SK-N-SH treated with all-trans-retinoic acid at 6 μM for 48 hours (cell line): ENCODE data around the gene SEC22C.
"Not testable (repeated sequence)": the region's sequence is repeated elsewhere in the genome, so short reads cannot be mapped to it uniquely, and the experiment has no call there.

Source experiments
- ATAC-seq: fragments of 200-7000 bp; cut with Tn5 transposase; 3 replicates; pipeline ENCODE4 v1.9.1; 2020; ENCODE audit warnings: mild to moderate bottlenecking, moderate library complexity
- ARNTL ChIP-seq: fragments of 450-650 bp; formaldehyde crosslinking; IDR thresholded peaks from 2 replicates; pipeline ENCODE4 v1.5.0; 2020; ENCODE audit warnings: low read depth, mild to moderate bottlenecking, moderate library complexity, borderline replicate concordance
- BACH2 ChIP-seq: fragments of 250-450 bp; sonication (Bioruptor Pico); IDR thresholded peaks from 2 replicates; pipeline ENCODE4 v1.9.0; 2021; ENCODE audit warnings: mild to moderate bottlenecking, borderline replicate concordance
- CSDC2 ChIP-seq: fragments of 250-450 bp; sonication (Bioruptor Pico); IDR thresholded peaks from 2 replicates; pipeline ENCODE4 v1.5.0; 2020; ENCODE audit warnings: mild to moderate bottlenecking, moderate library complexity
- ESRRG ChIP-seq: fragments of 250-450 bp; sonication (Bioruptor Pico); IDR thresholded peaks from 2 replicates; pipeline ENCODE4 v1.6.1; 2021; ENCODE audit warnings: mild to moderate bottlenecking
- GLIS3 ChIP-seq: fragments of 250-450 bp; sonication (Bioruptor Pico); IDR thresholded peaks from 2 replicates; pipeline ENCODE4 v1.5.0; 2020; ENCODE audit warnings: mild to moderate bottlenecking, moderate library complexity
- ISL1 ChIP-seq: fragments of 250-450 bp; sonication (Bioruptor Pico); IDR thresholded peaks from 2 replicates; pipeline ENCODE4 v2.1.2; 2022; ENCODE audit warnings: mild to moderate bottlenecking, moderate library complexity
- PPARA ChIP-seq: fragments of 250-450 bp; sonication (Bioruptor Pico); IDR thresholded peaks from 2 replicates; pipeline ENCODE4 v1.5.0; 2020; ENCODE audit warnings: mild to moderate bottlenecking, borderline replicate concordance
- RARB ChIP-seq: fragments of 250-450 bp; sonication (Bioruptor Pico); IDR thresholded peaks from 2 replicates; pipeline ENCODE4 v1.8.0; 2021; ENCODE audit warnings: mild to moderate bottlenecking, moderate library complexity
- TCF4 ChIP-seq: fragments of 250-450 bp; sonication (Bioruptor Pico); IDR thresholded peaks from 2 replicates; pipeline ENCODE4 v1.8.0; 2021; ENCODE audit warnings: mild to moderate bottlenecking, moderate library complexity, borderline replicate concordance
- ZC3H10 ChIP-seq: fragments of 250-450 bp; sonication (Bioruptor Pico); IDR thresholded peaks from 2 replicates; pipeline ENCODE4 v1.5.1; 2021; ENCODE audit warnings: mild to moderate bottlenecking, moderate library complexity
- ZFP3 ChIP-seq: fragments of 250-450 bp; sonication (Bioruptor Pico); IDR thresholded peaks from 2 replicates; pipeline ENCODE4 v1.5.0; 2020; ENCODE audit warnings: mild to moderate bottlenecking, moderate library complexity
- ZFP30 ChIP-seq: fragments of 450-650 bp; formaldehyde crosslinking; IDR thresholded peaks from 2 replicates; pipeline ENCODE4 v1.5.0; 2022; ENCODE audit warnings: mild to moderate bottlenecking, moderate library complexity
- ZNF565 ChIP-seq: fragments of 450-650 bp; formaldehyde crosslinking; conservative IDR thresholded peaks from 2 replicates; pipeline ENCODE4 v1.5.0; 2020; ENCODE audit warnings: low read depth, mild to moderate bottlenecking, moderate library complexity
- ZNF70 ChIP-seq: fragments of 450-650 bp; formaldehyde crosslinking; IDR thresholded peaks from 2 replicates; pipeline ENCODE4 v1.5.0; 2020; ENCODE audit warnings: mild to moderate bottlenecking, moderate library complexity
- ZNF8 ChIP-seq: fragments of 450-650 bp; formaldehyde crosslinking; IDR thresholded peaks from 2 replicates; pipeline ENCODE4 v1.5.0; 2020; ENCODE audit warnings: mild to moderate bottlenecking, moderate library complexity
- TF ChIP-seq, protein P1 (sequence below): fragments of 250-450 bp; sonication (Bioruptor Pico); IDR thresholded peaks from 2 replicates; pipeline ENCODE4 v1.8.0; 2021; ENCODE audit warnings: low read depth, mild to moderate bottlenecking, moderate library complexity, borderline replicate concordance
- TF ChIP-seq, protein P2 (sequence below): fragments of 250-450 bp; sonication (Bioruptor Pico); IDR thresholded peaks from 2 replicates; pipeline ENCODE4 v1.8.0; 2020; ENCODE audit warnings: mild to moderate bottlenecking, moderate library complexity, borderline replicate concordance
- TF ChIP-seq, protein P3 (sequence below): fragments of 250-450 bp; sonication (Bioruptor Pico); IDR thresholded peaks from 2 replicates; pipeline ENCODE4 v1.5.1; 2020; ENCODE audit warnings: low read depth, mild to moderate bottlenecking, moderate library complexity
- TF ChIP-seq, protein P4 (sequence below): fragments of 250-450 bp; sonication (Bioruptor Pico); IDR thresholded peaks from 2 replicates; pipeline ENCODE4 v1.5.1; 2021; ENCODE audit warnings: mild to moderate bottlenecking, moderate library complexity

Gene SEC22C

DNA sequence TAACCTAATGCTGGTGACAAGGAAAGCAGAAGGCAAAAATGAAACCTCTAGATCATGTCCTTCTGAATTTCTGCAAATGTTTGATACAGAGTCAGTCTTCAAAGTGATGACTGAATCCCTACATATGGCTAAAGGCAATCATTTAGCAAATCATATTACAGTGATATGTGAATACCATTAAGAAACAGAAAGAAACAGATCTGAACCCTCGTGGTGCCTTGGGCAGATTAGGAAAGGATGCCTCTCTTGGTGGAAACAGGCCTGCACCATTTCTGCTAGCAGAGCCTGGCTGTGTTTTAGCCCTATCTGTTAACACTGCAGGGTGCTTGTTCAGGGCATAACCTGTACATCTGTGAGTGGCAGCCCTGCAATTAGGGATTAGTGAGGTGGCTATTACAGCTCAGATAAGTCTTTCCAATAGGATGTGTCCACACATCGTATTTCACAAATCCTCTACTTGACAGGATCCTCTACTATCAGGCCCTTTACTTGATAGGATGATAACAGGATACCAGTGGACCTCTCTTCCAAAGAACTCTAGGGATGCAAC, 12.1 kb downstream of the SEC22C start:
- TF ChIP-seq GLIS3 (CRISPR knock-in tag) (no peak), BACH2 (CRISPR knock-in tag) (no peak)
- no peak for ATAC-seq

DNA sequence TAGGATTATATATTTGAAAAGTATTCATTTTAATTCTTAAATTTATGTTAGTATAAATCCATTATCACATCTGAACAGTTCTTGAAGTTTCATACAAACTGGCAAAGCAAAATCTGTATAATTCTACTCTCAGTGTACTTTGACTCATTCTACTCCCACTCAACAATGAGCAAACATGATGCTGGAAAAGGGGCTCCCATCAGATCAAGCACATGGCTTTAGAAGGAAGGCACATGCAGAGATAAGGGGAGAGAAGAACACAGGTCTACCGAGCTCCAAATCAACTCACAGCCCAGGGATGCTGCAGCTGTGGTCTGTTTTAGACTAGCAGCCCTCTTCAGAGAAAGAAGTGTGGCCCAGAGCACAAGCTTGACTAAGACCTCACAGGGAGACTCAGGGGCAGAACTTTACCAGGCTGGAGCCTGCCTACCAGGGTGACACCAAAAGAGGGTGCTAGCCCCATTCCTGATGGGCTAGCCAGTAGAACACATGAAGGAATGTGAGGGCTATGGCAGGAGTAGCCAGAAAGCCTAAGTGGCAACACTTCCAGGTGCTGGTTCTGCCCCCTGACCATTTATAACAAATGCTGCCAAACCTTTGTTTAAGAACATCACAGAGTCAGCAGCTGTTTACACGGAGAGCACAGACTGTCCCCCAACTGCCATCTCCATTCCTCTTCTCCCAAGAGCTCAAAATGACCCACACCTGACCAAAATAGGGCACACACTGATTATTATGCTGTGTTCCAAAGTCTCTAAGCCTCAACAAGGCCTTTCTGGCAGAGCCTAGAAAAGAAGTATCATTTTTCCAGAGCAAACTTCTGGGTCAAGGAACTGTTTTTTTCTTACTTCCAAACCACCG, 19.5 kb downstream of the SEC22C start:
- TF ChIP-seq, protein P1, sequence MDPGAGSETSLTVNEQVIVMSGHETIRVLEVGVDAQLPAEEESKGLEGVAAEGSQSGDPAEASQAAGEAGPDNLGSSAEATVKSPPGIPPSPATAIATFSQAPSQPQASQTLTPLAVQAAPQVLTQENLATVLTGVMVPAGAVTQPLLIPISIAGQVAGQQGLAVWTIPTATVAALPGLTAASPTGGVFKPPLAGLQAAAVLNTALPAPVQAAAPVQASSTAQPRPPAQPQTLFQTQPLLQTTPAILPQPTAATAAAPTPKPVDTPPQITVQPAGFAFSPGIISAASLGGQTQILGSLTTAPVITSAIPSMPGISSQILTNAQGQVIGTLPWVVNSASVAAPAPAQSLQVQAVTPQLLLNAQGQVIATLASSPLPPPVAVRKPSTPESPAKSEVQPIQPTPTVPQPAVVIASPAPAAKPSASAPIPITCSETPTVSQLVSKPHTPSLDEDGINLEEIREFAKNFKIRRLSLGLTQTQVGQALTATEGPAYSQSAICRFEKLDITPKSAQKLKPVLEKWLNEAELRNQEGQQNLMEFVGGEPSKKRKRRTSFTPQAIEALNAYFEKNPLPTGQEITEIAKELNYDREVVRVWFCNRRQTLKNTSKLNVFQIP: no peak
- TF ChIP-seq, protein P2, sequence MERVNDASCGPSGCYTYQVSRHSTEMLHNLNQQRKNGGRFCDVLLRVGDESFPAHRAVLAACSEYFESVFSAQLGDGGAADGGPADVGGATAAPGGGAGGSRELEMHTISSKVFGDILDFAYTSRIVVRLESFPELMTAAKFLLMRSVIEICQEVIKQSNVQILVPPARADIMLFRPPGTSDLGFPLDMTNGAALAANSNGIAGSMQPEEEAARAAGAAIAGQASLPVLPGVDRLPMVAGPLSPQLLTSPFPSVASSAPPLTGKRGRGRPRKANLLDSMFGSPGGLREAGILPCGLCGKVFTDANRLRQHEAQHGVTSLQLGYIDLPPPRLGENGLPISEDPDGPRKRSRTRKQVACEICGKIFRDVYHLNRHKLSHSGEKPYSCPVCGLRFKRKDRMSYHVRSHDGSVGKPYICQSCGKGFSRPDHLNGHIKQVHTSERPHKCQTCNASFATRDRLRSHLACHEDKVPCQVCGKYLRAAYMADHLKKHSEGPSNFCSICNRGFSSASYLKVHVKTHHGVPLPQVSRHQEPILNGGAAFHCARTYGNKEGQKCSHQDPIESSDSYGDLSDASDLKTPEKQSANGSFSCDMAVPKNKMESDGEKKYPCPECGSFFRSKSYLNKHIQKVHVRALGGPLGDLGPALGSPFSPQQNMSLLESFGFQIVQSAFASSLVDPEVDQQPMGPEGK (CRISPR knock-in tag): no peak
- TF ChIP-seq BACH2 (CRISPR knock-in tag) (no peak), ZC3H10 (CRISPR knock-in tag) (no peak), ZNF565 (no peak), ESRRG (no peak), TCF4 (CRISPR knock-in tag) (no peak), RARB (no peak), ZFP30 (CRISPR knock-in tag) (no peak), CSDC2 (CRISPR knock-in tag) (no peak), PPARA (CRISPR knock-in tag) (no peak)
- TF ChIP-seq, all 23 proteins: peak for 0
- no peak for ATAC-seq

DNA sequence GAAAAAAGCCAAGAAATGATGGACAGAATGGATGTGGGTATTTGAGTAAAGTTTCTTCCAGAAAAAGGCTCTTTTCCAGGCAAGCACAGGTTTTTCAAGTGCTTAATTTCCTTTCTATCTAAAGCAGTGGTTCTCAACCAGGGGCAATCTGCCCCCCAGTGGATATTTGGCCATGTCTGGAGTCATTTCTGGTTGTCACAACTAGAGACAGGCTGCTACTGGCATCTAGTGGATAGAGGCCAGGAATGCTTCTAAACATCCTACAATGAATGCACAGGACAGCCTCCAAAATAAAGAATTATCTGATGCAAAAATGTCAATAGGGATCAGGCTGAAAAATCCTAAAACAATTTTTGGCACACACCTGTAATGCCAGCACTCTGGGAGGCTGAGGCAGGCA, 23.9 kb downstream of the SEC22C start:
- TF ChIP-seq PPARA (CRISPR knock-in tag) (no peak), ZNF70 (CRISPR knock-in tag) (no peak), BACH2 (CRISPR knock-in tag) (no peak), ZNF8 (no peak), ZFP30 (CRISPR knock-in tag) (no peak), ZNF565 (no peak), ARNTL (no peak)
- TF ChIP-seq, protein P3, sequence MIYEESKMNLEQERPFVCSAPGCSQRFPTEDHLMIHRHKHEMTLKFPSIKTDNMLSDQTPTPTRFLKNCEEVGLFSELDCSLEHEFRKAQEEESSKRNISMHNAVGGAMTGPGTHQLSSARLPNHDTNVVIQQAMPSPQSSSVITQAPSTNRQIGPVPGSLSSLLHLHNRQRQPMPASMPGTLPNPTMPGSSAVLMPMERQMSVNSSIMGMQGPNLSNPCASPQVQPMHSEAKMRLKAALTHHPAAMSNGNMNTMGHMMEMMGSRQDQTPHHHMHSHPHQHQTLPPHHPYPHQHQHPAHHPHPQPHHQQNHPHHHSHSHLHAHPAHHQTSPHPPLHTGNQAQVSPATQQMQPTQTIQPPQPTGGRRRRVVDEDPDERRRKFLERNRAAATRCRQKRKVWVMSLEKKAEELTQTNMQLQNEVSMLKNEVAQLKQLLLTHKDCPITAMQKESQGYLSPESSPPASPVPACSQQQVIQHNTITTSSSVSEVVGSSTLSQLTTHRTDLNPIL (CRISPR knock-in tag): no peak
- TF ChIP-seq, protein P4, sequence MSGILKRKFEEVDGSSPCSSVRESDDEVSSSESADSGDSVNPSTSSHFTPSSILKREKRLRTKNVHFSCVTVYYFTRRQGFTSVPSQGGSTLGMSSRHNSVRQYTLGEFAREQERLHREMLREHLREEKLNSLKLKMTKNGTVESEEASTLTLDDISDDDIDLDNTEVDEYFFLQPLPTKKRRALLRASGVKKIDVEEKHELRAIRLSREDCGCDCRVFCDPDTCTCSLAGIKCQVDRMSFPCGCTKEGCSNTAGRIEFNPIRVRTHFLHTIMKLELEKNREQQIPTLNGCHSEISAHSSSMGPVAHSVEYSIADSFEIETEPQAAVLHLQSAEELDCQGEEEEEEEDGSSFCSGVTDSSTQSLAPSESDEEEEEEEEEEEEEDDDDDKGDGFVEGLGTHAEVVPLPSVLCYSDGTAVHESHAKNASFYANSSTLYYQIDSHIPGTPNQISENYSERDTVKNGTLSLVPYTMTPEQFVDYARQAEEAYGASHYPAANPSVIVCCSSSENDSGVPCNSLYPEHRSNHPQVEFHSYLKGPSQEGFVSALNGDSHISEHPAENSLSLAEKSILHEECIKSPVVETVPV (CRISPR knock-in tag): no peak
- TF ChIP-seq, protein P1: no peak
- ATAC-seq: peak; percentile 36; the same call in 1 of the 3 replicates

DNA sequence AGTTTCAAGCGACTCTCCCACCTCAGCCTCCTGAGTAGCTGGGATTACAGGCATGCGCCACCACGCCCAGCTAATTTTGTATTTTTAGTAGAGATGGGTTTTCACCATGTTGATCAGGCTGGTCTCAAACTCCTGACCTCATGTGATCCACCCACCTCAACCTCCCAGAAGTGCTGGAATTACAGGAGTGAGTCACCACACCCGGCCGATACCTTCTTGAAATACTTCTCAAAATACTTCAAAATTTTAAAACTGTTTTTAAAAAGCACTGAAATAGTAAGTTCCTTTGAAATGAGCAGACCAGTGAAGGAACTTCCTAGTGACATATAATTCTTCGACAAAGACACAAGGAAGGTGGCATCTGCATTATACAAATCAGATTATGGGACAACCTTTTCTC, 24.9 kb downstream of the SEC22C start:
- not testable (repeated sequence) for ATAC-seq

DNA sequence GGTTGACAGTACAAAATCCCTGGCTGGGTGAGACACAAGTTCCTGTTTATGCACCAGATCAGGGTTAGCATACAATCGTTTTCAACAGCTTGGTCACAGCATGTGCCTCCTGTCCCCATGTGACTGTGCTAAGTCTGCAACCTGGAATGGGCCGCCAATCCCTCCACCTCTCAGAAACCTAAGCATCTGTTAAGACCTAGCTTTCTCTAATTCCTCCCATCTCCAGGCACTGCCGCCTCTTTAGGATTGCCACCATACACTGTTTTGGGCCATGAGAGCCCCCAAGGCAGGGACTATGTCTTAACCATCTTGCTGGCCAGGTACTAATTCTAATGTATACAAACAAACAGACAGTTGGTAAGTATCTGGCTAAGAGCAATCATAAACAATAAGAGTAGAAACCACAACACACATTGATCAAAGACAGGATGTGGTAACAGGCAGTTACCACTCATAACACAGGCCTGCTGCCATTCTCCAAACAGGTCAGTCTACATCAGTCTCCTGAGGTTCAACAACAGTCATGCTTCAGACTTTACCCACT, 25.6 kb downstream of the SEC22C start:
- no peak for ATAC-seq
- TF ChIP-seq ISL1 (CRISPR knock-in tag) (no peak), CSDC2 (CRISPR knock-in tag) (no peak), ZFP30 (CRISPR knock-in tag) (no peak), RARB (no peak), ZFP3 (CRISPR knock-in tag) (no peak), ARNTL (no peak)
- TF ChIP-seq, protein P3 (CRISPR knock-in tag): no peak
- TF ChIP-seq, protein P1: no peak
